NT2/D1 (cell line): ENCODE results near the gene PDE4B.

Experiments used
- YY1 ChIP-seq: IDR thresholded peaks from 2 replicates; pipeline ENCODE4 v1.6.1; 2011; ENCODE audit not compliant: insufficient read length, insufficient read depth
- ZNF274 ChIP-seq: IDR thresholded peaks from 2 replicates; pipeline ENCODE4 v1.6.1; 2011; ENCODE audit warnings: mild to moderate bottlenecking, low read depth, low read length

DNA sequence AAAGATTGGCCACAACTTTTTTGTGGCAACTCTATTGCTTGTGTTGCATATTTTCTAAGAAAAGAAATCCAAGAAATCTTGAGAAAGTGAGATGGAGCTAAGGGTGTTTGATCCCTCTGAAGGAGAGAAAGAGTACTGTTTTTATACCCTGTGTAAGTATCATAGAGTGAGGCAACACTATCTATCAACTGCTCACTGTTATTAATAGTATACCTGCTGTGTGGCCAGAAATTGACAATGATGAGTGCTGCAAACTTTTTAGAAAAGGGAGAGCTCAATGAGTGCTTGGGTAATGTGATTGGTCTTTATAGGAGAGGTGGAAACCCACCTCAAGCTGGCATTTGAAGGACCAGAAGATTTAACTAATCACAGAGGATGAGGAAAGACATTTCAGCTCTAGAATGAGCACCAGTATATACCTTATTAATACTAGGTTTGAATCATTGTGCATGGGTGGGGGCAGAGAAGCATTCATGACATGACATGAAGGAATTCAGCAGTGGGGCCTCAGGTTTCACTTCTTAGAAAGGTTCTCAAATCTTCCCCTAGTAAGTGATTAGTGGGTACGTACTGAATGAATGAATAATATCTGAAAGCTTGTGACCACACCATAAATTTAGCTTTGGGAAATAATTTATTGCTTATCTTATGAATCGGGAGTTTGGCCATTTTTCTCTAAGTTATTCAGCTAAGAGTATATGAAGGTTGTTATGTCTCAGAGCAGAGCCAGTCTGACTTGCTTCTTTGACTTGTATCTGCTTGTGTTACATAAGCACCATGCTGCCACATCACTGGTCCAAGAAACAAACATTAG, 572.1 kb downstream of the PDE4B start:
- TF ChIP-seq ZNF274 = no peak
- no peak for TF ChIP-seq YY1
